Parathyroid adenoma (tissue), 2 donors: Measurements from ENCODE around the gene GARRE1.

Experiments
- H2AFZ ChIP-seq: fragments of 300-600 bp; sonication (generic); one replicate; pipeline ENCODE4 v1.7.0; 2017; ENCODE audit warnings: antibody characterized with exemption, mild to moderate bottlenecking
- H3K27ac ChIP-seq: fragments of 300-600 bp; sonication (generic); one replicate; pipeline ENCODE4 v1.7.0; 2017
- H3K27me3 ChIP-seq: fragments of 300-600 bp; sonication (generic); one replicate; pipeline ENCODE4 v1.7.0; 2017; ENCODE audit warnings: low read length; ENCODE audit not compliant: control insufficient read depth, insufficient read depth
- H3K36me3 ChIP-seq: fragments of 300-600 bp; sonication (generic); one replicate; pipeline ENCODE4 v1.7.0; 2017; ENCODE audit warnings: low read length; ENCODE audit not compliant: control insufficient read depth, insufficient read depth
- H3K4me1 ChIP-seq: fragments of 300-600 bp; sonication (generic); one replicate; pipeline ENCODE4 v1.7.0; 2017; ENCODE audit warnings: control low read depth
- H3K4me2 ChIP-seq: fragments of 300-600 bp; sonication (generic); one replicate; pipeline ENCODE4 v1.7.0; 2017; ENCODE audit warnings: low read length
- H3K4me3 ChIP-seq: fragments of 300-600 bp; sonication (generic); one replicate; pipeline ENCODE4 v1.7.0; 2017; ENCODE audit warnings: low read depth, low read length
- H3K79me2 ChIP-seq: fragments of 300-600 bp; sonication (generic); one replicate; pipeline ENCODE4 v1.7.0; 2017; ENCODE audit warnings: control low read depth
- H3K9ac ChIP-seq: fragments of 300-600 bp; sonication (generic); one replicate; pipeline ENCODE4 v1.7.0; 2017; ENCODE audit warnings: mild to moderate bottlenecking
- H3K9me3 ChIP-seq: fragments of 300-600 bp; sonication (generic); one replicate; pipeline ENCODE4 v1.7.0; 2017; ENCODE audit warnings: low read length; ENCODE audit not compliant: control insufficient read depth
- CTCF ChIP-seq: fragments of 300-600 bp; sonication (generic); IDR thresholded peaks from one replicate; pipeline ENCODE4 v1.7.0; 2017; ENCODE audit warnings: antibody characterized with exemption, mild to moderate bottlenecking
- donor health status: primary hyperparathyroidism.

The GARRE1 gene

DNA sequence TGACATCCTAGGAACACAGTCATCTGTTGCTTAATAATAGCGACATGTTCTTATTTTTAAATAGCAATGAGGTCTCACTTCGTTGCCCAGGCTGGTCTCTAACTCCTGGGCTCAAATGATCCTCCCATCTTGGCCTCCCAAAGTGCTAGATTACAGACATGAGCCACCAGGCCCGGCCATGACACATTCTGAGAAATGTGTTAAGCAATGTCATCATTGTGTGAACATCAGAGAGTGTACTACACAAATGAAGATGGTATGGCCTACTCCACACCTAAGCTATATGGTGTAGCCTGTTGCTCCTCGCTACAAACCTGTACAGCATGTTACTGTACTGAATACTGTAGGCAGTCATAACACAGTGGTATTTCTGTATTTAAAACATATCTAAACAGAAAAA, 24.6 kb upstream of the GARRE1 start:
- no peak for TF ChIP-seq CTCF
- H3K27ac ChIP-seq = no peak overlapping the region
- no peaks in the 10 kb centered on the region for H3K4me1 ChIP-seq
- H2AFZ ChIP-seq = no peak overlapping the region
- H3K36me3 ChIP-seq = no peaks in the 10 kb centered on the region
- H3K4me2 ChIP-seq = no peak overlapping the region
- H3K27me3 ChIP-seq = no peaks in the 10 kb centered on the region
- H3K79me2 ChIP-seq = peaks cover 5% of the 10 kb centered on the region
- H3K9ac ChIP-seq = no peak overlapping the region
- no peaks in the 10 kb centered on the region for H3K9me3 ChIP-seq
- no peak overlapping the region for H3K4me3 ChIP-seq

GRCh38 chr19:34230820-34231219, 23.5 kb upstream of the GARRE1 start:
- Histone ChIP-seq H3K27ac (no peak overlapping the region), H3K4me1 (no peaks in the 10 kb centered on the region), H3K9ac (no peak overlapping the region), H3K79me2 (no peaks in the 10 kb centered on the region), H2AFZ (no peak overlapping the region), H3K27me3 (no peaks in the 10 kb centered on the region), H3K4me3 (no peak overlapping the region), H3K9me3 (no peaks in the 10 kb centered on the region), H3K36me3 (no peaks in the 10 kb centered on the region), H3K4me2 (no peak overlapping the region)
- TF ChIP-seq CTCF = no peak

GRCh38 chr19:34231439-34231838, 22.9 kb upstream of the GARRE1 start:
- H3K4me2 ChIP-seq = no peak overlapping the region
- no peaks in the 10 kb centered on the region for H3K36me3 ChIP-seq
- no peaks in the 10 kb centered on the region for H3K4me1 ChIP-seq
- H3K27ac ChIP-seq = no peak overlapping the region
- H3K9ac ChIP-seq = no peak overlapping the region
- no peaks in the 10 kb centered on the region for H3K9me3 ChIP-seq
- TF ChIP-seq CTCF = no peak
- H3K4me3 ChIP-seq = no peak overlapping the region
- H3K79me2 ChIP-seq = no peaks in the 10 kb centered on the region
- H3K27me3 ChIP-seq = no peaks in the 10 kb centered on the region
- H2AFZ ChIP-seq = no peak overlapping the region

DNA sequence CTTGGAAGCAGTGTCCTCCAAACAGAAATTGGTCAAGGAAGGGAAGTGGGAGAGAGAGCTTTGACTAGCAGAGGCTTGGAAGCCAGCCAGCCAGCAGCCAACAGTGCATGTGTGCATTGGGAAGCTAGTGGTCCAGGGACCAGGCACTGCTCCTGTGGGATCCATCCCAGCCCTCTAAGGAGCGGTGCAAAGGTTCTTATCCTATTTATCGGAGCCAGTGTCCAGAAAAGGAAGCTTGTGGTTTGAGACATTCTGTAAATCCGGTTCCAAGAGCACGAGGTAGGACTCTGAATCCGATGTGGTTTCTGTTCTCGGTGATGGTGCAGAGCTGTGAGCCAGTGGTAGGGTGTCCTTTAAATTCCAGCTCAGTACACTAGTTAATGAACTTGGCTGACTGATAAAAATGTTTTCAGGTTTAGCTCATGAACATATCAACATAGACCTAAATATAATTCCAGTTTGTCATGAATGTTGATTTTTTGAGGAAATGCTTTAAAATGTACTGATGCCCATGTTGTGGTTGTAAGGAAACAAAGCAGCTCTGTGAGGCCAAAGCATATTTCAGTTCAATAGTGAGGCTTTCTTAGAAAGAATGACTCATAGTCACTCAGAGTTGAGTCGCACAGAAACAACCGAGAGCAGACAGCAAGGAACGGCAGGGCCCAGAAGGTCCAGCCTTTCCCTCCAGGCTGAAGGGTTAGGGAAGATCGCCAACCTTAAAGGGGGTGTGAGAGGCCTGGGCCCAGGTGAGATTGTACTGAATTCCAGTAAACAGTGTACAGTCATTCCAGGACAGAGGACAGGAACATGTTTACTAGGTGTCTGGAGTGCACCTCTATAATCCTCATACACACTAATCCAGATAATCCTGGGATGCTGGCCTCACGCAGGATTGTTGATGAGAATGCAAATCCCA, 21.5 kb upstream of the GARRE1 start:
- H2AFZ ChIP-seq = no peak overlapping the region
- no peaks in the 10 kb centered on the region for H3K79me2 ChIP-seq
- no peaks in the 10 kb centered on the region for H3K9me3 ChIP-seq
- H3K9ac ChIP-seq = no peak overlapping the region
- no peaks in the 10 kb centered on the region for H3K36me3 ChIP-seq
- no peak for TF ChIP-seq CTCF
- no peak overlapping the region for H3K27ac ChIP-seq
- H3K4me3 ChIP-seq = no peak overlapping the region
- H3K4me1 ChIP-seq = no peaks in the 10 kb centered on the region
- no peak overlapping the region for H3K4me2 ChIP-seq
- H3K27me3 ChIP-seq = no peaks in the 10 kb centered on the region
